Measurements from ENCODE around the gene AFG3L2.

Gene AFG3L2

DNA sequence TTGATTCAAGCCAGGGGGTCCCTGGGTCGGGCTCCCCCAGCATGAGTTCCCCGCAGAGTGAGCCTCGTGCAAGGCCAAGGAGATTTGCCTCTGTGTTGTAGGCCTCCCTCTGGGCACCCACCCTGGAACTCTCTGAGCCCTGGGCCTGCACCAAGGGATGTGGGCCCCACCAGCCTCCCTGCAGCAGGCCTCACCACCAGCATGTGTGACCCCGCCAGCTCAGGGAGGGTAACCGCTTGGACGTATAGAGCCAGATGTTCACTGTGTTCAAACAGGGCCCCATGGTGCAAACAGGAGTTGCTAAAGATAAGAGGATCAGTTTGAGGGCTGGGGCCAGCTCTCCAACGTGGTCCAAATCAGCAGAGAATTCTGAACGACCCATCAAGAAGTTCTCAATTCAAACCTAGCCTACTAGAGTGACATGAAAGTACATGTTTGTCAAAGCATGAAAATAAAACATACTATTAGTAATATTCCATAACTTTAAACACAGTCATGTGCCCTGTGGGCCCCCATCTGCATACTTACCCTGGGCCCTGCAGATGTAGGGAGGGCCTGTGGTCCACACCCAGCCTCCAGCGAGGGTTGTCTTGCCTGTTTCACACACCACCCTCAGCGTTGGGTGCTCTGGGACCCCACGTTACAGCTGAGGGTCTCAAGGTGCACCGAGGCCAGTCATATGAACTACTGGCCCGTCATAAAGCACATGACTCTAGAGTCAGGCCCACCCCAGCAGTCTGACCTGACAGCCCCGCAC lies 74.5 kb downstream of the AFG3L2 start:
- DNase-seq: no peak

DNA sequence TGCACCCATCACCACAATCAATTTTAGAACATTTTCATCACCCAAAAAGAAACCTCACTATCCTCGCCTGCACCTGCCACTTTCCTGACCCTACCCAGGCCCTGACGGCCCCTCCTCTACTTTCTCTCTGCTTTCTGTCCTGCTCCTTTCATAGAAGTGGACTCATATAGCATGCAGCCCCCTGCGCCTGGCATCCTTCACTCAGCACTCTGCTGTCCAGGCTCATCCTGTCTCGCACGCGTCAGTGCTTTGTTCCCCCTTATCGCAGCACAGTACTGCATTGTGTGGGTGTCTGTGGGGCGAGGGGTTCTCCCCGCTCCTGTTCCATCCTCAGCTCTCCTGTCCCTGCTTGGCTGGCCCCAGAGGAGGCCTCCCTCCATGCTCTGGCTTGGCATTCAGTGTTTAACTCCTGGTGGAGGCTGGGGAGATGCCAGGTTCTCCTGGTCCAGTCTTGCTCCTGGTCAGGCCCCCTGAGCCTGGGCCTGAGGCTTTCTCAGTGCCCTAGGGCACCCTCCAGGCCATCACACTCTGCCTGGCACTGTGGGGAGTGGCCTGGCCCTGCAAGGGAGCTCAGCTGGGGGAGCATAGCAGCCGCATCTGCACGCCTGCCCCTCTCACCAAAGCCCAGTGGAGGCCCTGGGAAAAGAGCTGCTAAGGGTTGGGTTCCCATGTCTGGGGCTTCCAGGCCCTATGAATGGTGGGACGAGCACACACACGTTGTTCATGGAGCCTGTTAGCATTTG lies 75.6 kb downstream of the AFG3L2 start:
- no peak for DNase-seq

DNA sequence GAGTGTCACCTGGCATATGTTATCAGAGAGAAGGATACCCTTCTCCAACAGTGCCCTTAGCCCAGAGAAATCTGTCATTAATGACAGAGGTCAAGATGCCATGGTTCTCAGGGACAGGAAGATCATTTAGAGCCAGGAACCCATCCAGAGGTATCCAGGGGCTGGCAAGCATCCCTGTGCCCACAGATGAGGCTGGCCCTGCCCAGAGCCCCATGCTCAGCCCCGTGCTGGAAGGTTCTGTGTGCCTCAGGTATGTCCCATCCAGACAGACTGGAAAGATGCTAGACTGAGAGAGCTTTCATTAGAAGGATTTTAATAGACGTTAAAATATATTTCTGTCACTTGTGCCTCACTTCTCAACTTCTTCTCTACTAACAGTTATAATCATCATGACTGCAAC lies 77.2 kb downstream of the AFG3L2 start:
- no peak for DNase-seq

DNA sequence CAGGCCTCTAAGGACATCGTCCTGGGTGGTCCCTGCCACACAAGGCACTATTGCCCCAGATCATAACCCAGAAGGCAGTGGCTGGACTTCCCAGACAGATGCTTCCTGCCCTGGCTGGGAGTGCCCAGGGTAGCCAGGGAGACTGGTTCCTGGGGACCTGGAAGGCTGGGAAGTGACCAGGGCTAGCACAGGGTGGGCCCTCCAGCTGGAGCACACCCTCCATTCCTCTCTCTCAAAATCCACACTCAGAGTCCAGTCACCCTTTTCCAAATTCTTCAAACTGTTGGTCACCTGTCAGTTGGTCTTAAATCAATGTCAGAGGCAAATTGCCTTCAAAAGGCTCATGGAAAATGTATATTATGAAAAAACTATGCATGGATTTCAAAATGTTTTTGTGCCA lies 80.6 kb downstream of the AFG3L2 start:
- peak; percentile 62 for DNase-seq

DNA sequence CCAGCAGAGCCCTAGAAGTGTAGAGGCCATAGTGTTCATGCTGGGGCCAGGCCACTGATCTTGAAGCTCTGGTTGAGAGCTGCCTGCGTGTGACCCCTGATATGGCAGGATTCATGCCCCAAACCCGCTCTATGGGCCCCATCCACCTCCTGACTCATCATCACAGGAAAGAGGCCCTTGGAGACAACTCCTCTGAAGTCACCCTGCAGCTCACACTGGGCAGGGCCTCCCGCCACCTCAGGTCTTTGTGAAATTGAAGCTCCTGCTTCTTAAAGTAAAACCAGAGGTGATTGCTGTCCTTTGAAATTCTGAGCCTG lies 81.0 kb downstream of the AFG3L2 start:
- DNase-seq: peak; percentile 48

DNA sequence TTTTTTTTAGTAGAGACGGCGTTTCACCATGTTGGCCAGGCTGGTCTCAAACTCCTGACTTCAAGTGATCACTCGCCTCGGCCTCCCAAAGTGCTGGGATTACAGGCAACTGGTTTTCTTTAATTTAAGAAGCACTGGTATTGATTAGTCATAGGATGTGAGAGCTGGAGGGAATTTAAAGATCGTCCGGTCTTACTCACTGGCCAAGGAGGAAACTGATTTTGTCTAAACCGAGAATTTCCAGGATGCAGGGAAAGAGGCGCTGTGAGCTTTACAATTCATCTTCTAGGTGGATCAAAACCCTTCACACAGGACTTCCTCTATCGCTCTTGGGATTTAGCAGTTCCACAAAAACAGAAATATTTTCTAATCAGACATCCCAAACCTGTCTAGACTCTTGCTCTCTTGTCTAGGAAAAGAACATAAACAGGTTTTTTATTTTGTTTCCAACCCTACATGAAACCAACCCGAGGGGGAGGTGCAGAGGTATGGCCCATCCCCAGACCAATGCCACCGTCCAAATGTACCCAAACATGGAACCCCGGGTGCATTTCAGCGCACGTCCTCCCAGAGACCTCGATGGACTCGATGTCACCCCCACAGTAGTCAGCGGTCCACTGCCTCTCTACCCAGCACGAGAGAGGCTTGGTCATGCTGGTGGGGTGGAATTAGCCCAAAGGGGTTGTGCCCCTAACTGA lies 81.5 kb downstream of the AFG3L2 start:
- DNase-seq: peak; percentile 73

DNA sequence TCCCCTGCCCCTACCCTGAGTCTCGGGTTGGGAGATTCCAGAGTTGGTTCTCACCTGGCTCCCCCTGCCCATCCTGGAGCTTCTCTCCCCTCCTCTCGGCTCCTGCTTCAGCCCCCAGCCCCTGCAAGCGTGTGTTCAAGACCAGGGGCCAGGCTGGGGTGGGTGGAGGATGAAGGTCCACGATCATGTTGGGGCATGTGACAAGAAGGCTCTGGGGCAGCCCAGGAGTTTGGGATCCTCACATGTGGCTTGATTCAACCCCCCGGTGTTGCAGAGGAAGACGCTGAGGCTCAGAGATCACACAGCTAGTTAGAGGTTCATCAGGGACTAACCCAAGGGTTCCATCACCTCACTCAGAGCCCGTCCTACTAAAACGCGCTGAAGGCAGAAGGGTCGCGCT lies 83.2 kb downstream of the AFG3L2 start:
- no peak for DNase-seq

DNA sequence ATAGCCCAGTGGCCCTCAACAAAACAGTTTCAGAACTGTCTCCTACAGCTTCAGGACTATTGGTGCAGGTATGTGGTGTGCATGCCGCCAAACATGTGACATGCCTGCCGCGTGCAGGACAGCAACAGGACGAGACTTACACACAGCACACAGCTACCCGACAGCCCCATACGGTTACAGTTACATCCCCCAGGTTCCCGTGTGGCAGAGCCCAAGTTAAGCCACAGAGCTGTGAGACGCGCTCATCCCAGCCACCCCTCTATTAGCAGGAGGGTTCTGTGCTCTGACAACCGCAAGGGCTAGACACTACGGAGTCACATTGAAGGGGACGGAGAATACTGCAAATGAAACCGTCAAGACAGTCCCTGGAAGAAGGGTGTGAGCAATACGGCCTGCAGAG lies 85.3 kb downstream of the AFG3L2 start:
- DNase-seq: no peak

DNA sequence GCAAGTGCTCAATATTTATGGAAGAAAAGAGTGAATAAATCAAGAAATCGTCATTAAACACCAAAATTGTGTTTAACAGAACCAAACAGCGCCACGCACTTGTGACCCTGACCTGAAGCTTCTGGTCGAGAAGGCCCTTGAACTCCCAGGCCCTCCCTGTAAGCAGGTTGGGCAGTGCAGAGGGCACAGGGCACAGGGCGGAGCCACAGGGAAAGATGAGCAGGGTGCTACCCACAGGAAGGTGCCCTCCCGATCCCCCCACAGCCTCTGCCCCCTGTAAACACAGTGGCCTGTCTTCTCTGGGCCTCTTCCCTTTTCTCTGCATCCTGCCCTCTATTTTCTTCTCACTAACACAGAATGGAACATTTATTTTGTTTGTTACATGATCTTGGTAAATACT lies 85.9 kb downstream of the AFG3L2 start:
- DNase-seq: no peak

DNA sequence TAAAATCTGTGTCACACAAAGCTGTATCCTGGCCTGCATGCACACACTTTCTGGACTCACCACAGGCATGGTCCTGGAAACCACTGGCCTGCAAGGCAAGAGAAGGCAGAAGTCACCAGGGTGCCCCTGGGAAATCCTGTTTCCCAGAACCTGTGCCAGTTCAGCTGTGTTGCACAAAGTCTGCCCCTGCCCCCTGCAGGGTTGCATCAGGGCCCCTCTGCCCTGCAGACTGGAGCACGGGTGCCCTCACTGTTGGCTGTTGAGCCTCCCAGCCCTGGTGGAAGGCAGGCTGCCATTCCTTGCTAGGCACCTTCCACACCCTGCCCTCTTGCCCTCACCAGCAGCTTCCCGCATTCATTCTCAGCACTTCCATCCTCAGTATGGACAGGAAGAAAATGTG lies 86.9 kb downstream of the AFG3L2 start:
- no peak for DNase-seq

DNA sequence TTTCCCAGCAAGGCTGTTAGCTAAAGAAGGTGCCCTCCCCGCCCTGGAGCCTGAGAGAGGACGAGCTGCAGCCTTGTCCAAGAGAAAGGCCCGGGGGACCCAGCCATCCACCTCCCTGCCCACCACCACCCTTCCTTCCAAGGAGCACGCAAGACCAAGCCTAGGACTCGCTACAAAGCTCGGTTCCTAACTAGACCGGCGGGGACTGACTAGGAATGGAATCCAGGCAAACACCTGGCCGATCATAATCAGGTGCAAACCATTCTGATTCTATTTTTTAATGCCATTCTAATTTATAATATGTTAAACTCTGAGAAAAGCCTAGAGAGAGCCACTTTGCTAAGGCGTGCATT lies 88.6 kb downstream of the AFG3L2 start:
- DNase-seq: no peak

DNA sequence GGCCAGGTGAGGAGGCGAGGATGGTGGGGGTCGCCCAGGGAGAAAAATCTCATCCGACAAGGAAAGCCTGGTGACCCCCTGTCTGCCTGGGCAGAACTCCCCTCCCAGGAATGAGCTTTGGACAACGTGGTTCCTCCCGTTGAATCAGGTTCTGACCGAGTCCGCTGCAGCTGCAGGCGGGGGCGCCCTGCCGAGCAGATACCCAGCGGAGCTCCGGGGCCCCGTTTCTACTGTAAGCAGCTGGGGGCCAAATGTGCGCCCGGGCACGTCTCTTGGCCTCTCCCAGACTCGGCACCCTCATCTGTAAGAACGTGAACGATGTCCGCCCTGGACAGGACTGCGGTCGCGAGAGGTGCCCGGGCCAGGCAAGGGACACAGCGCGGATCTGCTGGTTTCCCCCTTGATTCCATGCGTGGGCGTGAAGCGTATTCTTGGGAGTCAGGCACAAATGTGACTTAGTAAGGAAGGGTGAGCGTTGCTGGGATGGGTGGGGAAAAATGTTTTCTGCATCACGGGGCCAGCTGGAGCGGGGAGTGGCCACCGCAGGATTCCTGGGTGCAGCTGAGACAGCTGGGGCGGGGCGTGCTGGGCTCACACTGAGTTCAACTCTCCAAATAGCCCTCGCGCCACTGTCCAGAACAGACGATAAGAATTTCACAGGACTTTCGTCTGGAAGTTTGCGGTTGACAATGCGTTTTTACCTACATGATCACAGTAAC lies 89.2 kb downstream of the AFG3L2 start:
- peak; percentile 84 for DNase-seq

DNA sequence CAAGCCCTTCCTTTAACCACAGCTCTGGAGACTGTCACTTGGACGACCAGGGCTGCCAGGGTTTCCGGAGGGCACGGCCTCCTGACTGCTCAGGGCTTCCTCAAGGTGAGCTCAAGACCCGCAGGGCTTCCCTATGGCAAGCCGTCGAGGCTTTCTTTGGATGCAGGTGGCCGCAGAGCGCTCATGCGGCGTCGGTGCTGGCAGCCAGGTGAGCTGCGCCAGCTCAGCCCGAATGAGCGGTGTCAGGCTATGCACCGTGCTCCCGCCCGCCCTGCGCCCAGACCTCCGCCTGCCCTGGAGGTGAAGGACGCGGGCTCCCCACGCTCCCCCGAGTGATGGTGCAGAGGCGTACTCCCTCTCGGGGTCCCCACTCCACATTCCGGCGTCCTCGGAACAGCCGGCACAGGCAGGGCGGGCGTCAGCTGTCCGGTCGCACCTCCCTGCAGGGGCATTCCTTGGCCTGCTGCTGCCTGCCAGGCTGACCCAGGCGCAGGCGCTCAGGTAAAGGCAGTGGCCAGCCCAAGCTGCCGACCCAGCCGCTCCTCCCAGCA lies 89.8 kb downstream of the AFG3L2 start:
- no peak for DNase-seq

DNA sequence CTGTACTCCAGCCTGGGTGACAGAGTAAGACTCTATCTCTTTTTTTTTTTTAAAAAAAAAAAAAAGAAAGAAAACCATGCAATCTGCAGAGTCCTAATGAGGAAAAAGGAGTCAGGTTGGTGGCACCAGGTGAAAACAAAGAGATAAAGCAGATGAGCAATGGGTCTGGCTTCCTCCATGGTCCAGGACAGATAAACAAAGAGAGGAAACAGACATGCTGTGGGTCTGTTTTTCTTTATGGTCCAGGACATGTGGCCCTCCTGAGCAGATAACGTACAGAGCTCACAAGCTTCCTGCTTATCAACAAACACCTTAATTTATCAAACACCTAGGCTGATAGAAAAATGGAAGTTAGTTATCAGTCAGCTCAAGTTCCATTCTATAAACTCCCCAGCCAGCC lies 93.4 kb downstream of the AFG3L2 start:
- no peak for DNase-seq

DNA sequence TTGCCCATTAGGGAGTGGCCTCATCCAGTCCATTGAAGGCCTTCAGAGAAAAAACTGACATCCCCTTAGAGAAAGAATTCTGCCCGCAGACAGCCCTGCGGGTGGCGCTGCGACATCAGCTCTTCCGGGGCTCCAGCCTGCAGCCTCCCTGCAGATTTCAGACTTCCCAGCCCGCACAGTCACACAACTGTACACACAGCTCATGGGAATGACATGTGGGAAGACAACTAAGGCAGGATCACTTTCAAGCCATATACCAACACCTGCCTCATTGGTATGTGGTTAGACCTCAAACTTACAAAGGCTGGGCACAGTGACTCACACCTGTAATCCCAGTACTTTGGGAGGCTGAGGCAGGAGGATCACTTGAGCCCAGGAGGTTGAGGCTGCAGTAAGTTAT lies 93.8 kb downstream of the AFG3L2 start:
- peak; percentile 60 for DNase-seq

DNA sequence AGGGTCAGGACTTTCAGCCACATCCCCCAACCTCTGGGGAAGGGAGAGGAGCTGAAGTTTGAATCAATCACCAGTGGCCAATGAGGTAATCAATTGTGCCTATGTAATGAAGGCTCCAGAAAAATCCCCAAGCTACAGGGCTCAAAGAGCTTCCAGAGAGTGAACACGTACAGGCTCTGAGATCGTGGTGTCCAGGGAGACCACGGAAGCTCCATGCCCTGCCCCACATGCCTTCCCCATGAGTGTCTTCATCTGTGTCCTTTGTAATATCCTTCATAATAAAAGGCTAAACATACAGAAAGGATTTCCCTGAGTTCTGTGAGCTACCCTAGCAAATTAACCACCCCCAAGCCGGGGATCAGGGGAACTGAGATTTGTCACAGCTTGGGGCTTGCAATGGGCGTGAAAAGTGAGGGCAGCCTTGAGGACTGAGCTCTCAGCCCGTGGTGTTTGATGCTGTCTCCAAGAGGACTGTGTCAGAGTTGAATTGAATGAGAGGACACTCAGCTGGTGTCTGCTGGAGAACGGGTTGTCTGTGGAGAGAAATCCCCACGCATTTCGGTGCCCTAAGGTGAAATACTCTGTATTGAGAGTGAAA lies 94.5 kb downstream of the AFG3L2 start:
- peak; percentile 92 for DNase-seq

DNA sequence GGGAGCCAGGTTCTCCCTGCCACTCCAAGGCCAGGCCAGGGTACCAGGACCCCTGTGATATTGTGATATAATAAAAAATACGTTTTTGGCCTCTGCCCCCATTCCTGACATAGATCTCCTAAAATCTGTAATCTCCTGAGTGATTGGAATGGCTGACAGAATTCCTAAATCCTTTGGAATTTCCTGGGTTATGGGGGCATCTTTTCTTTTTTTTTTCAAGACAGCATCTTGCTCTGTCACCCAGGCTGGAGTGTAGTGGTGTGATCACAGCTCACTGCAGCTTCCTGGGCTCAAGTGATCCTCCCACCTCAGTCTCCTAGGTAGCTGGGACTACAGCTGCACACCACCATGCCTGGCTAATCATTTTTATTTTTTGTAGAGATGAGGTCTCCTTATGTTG lies 95.2 kb downstream of the AFG3L2 start:
- peak; percentile 47 for DNase-seq

DNA sequence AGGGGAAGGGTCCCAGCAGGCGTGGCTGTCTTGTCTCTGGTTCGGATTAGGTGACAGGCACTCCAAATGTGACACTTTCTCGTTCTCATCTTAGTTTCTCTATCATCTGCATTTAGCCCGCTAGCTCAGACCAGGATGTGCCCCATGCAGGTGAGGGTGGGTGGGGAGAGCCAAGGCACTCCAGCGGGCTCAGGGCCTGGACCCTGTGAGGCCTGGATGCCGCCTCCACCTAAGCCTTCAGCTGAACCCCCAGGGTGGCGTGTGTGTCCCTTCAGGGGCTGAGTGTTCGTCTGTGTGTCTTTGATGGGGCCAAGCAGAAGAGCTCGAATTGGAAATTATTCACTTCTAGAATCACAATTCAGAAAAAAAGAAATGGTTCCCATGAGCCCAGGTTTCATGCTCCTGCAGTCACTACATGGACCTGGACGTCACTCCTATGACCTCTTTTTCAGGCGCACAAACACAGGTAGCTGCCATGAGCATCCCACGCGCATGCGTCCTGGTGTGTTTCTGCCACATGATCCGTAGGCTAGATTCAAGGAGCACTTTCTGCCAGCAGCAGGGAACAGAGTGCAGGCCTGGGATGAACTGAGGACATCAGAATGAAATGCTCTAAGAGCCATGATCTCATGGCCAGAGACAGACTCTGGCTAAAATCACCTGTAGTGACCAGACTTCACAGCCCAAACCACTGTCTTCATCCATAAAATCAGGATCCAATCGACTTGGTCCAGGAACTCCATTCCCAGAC lies 97.1 kb downstream of the AFG3L2 start:
- no peak for DNase-seq
